GM12874 (cell line): ENCODE measurements around the gene MTA1.

ENCODE experiments used
- TF ChIP-seq, protein P1 (sequence below): IDR thresholded peaks from 2 replicates; pipeline ENCODE4 v1.5.1; 2011; ENCODE audit warnings: low read depth, mild to moderate bottlenecking, control low read depth, low read length, moderate library complexity; ENCODE audit not compliant: insufficient read depth

MTA1 gene

GRCh38 chr14:105446971-105447370, 27.3 kb downstream of the MTA1 start:
- TF ChIP-seq, protein P1, sequence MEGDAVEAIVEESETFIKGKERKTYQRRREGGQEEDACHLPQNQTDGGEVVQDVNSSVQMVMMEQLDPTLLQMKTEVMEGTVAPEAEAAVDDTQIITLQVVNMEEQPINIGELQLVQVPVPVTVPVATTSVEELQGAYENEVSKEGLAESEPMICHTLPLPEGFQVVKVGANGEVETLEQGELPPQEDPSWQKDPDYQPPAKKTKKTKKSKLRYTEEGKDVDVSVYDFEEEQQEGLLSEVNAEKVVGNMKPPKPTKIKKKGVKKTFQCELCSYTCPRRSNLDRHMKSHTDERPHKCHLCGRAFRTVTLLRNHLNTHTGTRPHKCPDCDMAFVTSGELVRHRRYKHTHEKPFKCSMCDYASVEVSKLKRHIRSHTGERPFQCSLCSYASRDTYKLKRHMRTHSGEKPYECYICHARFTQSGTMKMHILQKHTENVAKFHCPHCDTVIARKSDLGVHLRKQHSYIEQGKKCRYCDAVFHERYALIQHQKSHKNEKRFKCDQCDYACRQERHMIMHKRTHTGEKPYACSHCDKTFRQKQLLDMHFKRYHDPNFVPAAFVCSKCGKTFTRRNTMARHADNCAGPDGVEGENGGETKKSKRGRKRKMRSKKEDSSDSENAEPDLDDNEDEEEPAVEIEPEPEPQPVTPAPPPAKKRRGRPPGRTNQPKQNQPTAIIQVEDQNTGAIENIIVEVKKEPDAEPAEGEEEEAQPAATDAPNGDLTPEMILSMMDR = no peak

GRCh38 chr14:105447651-105448640, 28.3 kb downstream of the MTA1 start:
- TF ChIP-seq, protein P1 = no peak

- TF ChIP-seq, protein P1 = peak; percentile 78
Measured at GRCh38 chr14:105448706-105449111, 29.1 kb downstream of the MTA1 start.

GRCh38 chr14:105449276-105450122, 29.9 kb downstream of the MTA1 start:
- TF ChIP-seq, protein P1 = no peak

GRCh38 chr14:105450123-105450505, 30.5 kb downstream of the MTA1 start:
- TF ChIP-seq, protein P1 = no peak

- TF ChIP-seq, protein P1 = no peak
Measured at GRCh38 chr14:105450864-105451720, 31.5 kb downstream of the MTA1 start.
